Measurements from ENCODE around the gene SH2D1B. TPM values are rescaled to one million over a fixed set of nuclear protein-coding genes. Genes with fewer than 3 reads are reported as not detected.

Gene SH2D1B
- total RNA-seq, 1 experiment from 2014 or later: 0.11 TPM

DNA sequence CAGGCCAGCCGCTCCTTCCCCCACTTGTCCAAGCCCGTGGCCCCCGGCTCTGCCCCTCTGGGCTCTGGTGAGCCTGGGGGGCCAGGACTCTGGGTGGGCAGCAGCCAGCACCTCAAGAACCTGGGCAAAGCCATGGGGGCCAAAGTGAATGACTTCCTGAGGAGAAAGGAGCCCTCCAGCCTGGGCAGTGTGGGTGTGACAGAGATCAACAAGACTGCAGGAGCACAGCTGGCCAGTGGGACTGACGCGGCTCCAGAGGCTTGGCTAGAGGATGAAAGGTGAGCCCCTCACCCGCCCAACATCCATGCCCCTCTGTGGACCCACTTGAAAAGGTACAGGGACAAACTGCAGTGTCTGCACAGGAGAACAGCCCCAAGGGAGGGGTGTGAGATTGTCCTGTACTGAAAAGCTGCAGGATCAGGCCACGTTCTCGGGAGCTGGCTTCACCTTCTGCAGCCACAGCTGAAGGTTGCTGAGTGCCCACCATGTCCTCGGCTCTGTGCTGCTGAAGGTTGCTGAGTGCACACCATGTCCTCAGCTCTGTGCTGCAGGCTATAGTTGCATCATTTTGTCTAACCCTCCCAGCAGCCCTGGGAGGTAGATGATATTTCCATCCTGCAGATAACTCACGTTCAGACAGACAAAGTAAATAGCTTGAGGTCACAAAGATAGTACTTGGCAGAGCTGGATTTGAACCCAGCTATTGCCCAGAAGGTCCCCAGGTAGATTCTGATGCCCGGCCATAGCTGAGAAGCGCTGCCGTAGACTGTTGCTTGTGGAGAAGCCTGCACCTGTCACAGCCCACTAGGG, 29.8 kb downstream of the SH2D1B start:
- DNase-seq (ENCODE audit: low read depth): no peak

DNA sequence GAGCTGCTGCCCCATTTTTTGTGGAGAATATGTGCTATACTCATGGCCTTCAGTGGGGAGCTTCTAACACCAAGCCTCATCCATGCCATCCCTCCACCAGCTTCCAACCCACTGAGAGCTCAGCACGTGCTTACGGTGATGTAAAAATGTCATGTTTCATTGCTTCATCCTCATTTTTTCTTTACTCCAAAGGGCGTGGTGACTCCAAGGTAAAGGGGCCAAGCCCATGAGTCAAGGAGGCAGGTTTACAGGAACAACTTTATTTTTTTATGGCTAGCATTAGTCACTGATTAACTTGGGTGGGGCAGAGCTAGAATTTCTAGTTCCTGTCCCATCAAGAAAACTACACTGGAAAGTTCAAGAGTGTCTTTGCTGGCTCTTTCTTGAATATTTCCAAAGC, 30.6 kb downstream of the SH2D1B start, which contains the start of gene C1orf226:
C1orf226 (plus strand) TSS at position 346 of the 400 bp plus-strand sequence. CDS start 174 bp downstream, outside the sequence.
- DNase-seq (ENCODE audit: low read depth): no peak

DNA sequence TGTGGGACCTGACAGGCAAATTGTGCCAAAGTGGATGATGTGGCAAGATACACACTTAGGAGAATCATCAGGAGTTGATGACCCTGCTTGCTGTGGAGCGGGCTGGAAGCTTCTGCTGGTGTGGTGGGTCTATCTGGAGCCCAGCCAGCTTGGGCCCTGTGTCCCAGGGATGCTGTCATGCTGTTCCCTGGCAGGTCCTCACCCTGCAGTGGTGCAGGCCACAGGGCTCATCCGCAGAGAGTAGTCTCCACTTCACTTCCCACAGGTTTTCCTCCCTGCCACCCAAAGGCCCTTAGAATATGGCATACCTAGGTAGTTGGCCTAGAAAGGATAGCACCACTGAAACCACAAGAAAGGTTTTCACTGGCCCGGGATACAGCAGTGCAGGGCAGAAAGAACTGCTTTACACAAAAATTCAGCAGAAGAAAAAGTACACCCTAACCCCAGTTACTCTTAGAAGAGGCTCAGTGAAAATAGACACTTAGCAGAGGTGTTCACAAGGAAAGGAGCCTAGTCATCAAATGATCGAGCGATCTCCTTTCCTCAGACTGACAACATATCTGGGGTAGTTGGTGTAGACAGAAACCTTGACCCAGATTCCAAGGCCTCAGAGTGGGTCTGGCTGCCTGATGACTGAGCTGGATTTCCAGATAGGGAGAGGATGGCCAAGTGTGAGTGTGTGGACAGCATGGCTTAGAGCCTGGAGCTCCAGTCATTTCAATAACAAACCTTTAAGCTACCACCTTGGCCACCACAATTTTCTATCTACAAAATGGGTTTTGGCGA, 31.7 kb downstream of the SH2D1B start:
- DNase-seq (ENCODE audit: low read depth): no peak

DNA sequence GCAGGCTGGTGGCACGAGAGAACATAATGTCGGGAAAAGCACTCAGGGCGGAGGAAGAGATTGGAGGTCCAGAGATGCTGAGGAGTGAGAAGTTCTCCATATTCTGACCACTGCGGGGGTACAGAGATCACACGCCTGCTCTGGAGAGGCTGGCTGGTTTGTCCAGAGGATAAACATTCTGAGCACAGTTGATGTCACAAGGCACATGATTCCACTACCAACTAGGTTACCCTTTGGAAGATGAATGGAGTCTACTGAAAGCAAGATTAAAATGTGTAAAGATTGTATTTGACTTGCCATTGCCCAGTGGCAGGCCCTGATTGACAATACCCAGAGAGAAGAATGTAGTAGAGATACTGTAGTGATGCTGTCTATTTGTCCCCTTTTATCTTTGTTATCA, 35.2 kb downstream of the SH2D1B start, which contains the start of gene SPATA46:
SPATA46 (minus strand) TSS at position 164 of the 400 bp plus-strand sequence; CDS start at position 100, 64 bp downstream.
- no peak for DNase-seq (ENCODE audit: low read depth)

DNA sequence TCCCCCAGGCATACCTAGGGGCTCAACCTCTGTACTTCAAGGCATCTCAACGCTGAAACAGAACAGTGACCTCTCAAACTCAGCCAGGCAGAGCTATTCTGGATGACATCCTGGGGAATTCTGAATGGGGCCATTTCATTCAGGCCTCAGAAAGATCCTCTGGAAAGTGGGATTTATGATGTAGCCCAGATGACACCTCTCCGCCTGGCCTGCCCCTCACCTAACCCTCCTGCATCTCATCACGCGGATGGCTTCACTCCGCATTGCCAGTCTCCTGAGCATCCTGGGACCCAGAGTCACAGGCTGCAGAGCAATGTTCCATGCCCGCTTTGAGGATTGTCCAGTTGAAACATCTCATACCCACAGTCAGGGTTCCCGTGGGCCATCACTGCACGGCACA, 36.5 kb downstream of the SH2D1B start:
- DNase-seq (ENCODE audit: low read depth): no peak

DNA sequence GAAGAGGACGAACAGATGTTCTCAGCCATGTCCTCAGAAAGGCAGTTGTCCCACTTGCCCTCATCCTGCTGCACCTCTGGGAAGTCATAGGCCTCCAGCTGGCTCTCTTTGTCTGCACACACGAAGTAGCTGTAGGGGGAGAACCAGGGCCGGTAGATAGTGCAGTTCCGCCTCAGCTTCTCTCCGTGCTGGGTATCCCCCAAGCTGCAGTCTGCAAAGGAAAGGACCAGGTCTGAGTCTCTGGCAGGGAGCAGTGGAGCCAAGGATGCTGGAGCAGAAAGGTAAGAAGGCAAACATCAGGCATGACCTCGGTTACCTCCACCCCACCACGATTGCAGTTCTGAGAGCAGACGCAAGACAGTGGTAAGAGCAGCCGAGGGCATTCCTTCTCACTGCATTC, 37.5 kb downstream of the SH2D1B start:
- no peak for DNase-seq (ENCODE audit: low read depth)

DNA sequence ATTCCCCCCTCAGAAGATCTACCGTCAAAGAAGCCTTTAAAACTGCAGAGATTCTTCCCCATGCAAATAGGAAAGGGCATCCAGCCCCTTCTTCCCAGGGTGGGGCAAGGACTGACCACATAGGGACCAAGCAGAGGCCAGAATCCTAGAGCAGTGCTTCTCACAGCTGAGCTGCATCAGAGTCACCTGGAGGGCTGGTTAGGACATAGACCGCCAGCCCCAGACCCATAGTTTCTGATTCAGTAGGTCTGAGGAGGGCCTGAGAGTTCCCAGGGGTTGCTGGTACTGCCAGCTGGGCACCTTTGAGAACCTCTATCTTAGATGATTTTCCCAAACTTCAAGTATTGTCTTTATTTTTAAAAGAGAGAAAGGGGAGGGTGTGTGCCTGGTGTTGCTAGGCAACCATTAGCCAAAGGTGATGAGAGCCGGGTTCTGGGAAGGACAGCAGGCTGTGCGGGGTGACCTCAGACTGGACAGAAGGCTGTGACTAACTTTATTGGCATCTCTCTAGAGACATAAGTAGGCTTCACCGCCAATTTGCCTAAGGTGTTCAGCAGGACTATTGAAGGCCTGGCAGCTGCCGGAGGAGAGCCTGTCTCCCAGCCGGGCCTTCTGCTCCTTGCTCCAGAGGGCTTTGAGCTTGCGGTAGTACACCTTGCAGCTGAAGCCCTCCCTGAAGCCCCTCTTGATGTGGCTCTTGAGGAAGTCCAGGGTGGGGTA, 38.2 kb downstream of the SH2D1B start:
- DNase-seq (ENCODE audit: low read depth): peak; percentile 84

DNA sequence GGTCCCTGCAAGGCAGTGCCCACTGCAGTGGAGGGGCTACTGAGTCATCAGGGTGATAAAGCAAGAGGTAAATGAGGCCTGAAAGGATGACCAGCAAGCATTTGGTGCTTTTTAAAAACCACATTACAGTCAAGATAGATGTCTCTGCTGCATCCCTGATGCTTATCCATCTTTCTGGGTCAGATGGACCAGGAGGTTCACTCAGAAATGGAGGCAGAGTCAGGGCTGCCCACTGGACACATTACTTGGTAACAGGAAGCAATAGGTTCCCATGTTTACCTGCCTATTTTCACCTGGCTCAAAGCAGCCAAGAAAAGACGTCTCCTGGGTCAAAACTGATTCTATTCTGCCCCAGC, 38.9 kb downstream of the SH2D1B start:
- DNase-seq (ENCODE audit: low read depth): no peak

DNA sequence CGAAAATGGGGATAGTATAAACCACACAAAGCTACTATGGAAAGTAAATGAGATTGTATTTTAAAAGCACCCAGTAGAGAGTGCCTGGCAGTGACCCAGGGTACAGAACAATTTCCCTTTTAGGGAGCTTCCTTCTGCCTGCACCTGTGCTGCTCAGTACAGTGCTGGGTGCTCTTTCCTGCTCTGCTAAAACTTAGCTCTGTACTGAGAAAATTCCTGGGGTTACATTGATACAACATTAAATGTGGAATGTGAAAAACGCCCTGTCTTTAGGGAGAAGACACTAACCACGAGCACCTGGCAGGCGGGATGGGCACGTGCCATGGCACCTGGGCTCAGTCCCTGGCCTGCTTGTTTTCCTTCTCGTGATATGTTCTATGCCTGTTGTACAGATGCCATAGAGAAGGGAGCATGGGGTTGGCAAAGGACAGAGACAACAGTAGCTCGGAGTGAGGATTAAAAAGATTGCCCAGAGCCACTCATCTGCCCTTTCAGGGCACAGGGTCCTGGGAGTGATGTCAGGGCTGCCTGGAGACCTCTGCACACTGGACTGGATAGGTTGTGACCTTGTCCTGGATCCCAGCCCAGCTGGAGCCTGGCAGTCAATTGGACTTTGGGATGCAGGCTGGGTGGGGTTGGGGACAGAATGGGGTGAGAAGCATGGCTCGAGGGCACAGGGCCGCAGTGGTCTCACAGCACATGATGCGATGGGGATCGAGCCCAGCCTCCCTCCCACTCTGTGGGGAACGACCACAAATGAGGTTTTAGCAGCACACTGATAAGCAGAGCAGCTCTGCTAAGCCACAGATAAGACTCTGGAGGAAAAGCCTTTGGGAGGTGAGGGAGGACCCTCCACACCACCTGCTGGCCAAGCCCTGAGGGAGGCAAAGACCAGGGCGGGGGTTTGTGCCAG, 39.5 kb downstream of the SH2D1B start:
- DNase-seq (ENCODE audit: low read depth): peak; percentile 59

DNA sequence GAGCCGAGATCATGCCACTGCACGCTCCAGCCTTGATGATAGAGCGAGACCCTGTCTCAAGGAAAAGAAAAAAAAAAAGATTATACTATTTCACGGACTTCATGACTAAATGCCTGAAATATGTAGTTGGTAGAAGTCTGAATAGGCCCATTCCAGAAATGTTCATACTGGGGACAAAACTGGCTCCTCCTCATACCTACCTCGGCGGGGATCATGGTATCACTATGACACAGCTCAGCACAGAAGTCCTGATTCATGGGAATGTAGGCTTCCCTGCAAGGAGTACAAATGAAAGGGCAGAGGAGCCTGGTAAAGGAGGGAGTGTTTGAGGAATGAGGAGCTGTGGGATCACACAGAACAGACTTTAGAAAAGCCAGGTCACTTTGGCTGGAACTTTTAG, 40.3 kb downstream of the SH2D1B start:
- peak; percentile 53 for DNase-seq (ENCODE audit: low read depth)

DNA sequence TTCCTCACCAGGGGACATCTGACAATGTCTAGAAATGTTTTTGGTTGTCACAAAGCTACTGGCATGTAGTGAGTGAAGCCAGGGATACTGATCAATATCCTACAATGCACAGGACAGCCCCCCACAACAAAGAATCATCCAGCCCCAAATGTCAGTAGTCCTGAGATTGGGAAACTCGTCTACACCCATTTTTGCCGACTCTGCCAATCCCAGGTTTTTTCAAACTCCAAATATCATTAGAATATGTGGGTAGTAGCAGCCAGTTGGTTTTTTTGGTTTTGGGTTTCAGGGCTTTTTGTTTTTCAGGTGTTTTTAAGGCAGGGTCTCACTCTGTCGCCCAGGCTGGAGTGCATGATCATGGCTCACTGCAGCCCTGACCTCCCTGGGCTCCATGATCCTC, 41.2 kb downstream of the SH2D1B start:
- no peak for DNase-seq (ENCODE audit: low read depth)

DNA sequence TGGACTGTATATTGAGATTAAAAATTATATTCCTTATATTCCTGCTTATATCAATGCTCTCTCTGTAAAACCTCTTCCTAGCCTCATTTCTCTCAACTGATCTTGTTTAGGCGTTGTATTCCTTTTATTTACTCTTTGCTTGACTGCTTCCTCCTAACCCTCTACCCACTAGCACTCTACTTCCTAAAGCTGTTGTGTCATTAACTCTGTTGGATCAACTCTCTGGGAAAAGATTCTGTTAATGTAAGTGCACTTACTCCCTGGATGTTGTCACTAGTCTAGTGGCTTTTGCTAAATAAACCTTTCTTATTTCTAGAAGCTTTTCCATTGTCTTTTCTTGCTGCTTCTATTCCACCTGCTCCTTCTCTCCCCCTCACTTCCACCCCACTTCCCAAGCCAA, 41.8 kb downstream of the SH2D1B start:
- no peak for DNase-seq (ENCODE audit: low read depth)

DNA sequence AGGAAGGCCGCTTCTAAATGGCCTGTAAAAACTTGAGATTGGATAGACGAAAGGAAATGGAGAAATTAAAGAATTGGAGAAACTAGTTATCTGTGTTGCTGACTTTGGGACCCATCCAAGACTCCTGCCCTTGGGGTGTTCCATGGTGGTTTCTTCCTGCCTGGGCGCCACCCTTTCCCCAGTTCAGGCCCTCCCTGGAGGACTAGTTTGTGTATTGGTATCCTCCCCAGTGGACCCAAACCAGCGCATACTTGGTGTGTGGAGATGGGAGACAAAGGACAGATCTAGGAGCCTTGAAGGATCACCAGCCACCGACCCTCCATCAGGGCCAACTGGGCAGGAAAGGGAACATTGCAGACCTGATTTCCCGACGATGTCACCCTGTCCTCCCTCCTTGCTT, 42.4 kb downstream of the SH2D1B start:
- no peak for DNase-seq (ENCODE audit: low read depth)

DNA sequence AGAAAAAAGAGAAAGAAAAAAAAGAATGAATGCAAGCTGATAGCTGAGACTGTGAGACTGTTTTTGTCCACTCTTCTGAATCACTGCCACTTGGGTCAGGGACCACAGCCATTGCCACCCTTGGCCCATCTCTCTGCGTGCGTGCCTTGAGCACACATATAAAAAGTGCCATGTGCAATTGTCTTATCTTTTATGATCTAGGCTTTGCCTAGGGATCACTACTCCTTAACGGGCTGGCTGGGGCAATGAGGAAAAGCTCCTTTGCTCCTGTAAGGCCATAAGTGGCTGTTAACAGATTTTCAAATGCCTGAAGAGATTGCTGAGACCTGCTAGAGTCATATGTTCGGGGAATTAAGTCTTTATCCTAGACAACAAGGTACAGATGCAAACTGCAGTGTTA, 43.5 kb downstream of the SH2D1B start:
- DNase-seq (ENCODE audit: low read depth): no peak

DNA sequence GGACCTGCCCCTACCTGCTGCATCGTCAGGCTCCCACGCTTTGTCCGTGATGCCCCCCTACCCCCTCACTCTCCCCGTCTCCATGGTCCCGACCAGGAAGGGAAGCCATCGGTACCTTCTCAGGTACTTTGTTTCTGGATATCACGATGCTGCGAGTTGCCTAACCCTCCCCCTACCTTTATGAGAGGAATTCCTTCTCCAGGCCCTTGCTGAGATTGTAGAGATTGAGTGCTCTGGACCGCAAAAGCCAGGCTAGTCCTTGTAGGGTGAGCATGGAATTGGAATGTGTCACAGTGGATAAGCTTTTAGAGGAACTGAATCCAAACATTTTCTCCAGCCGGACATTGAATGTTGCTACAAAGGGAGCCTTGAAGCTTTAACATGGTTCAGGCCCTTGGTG, 44.2 kb downstream of the SH2D1B start:
- no peak for DNase-seq (ENCODE audit: low read depth)

DNA sequence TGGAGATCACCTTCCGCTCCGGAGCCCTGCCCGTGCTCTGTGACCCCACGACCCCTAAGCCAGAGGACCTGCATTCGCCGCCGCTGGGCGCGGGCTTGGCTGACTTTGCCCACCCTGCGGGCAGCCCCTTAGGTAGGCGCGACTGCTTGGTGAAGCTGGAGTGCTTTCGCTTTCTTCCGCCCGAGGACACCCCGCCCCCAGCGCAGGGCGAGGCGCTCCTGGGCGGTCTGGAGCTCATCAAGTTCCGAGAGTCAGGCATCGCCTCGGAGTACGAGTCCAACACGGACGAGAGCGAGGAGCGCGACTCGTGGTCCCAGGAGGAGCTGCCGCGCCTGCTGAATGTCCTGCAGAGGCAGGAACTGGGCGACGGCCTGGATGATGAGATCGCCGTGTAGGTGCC, 44.9 kb downstream of the SH2D1B start:
- DNase-seq (ENCODE audit: low read depth): no peak

DNA sequence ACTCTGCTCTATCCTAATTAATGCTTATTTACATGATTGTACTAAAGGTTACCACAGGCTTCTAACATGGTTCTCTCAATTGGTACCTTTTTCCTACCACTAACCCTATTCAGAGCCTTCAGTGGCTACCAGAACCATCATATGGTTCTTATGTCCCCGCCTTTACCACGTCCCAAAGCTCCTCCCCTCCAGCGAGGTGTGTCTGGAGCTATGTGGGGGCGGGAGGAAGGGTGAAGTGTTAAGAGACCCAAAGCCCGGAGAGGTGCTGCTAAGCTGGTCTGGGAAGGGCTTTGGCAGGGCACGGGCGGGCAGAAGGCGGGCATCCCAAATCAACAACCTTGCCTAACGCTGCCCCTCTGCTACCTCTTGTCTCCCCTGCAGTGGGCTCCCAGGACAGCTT, 45.3 kb downstream of the SH2D1B start:
- no peak for DNase-seq (ENCODE audit: low read depth)

DNA sequence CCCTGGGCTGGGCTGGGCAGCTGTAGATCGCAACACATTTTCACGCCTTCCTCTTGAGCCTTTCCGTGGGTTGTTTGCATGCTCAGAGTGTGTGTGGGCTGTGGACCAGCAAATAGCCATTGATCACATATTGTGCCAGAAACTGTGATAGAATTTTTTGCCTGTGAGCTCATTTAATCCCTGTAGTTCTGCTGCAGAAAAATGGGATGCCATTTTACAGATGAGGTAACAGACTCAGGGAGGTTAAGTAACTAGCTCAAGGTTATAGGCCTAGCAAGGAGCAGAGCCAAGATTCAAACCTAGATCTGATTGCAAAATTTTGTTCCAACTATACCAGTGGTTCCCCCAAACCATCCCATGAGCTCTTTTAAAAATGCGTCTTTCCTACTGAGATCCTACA, 45.8 kb downstream of the SH2D1B start:
- DNase-seq (ENCODE audit: low read depth): no peak

DNA sequence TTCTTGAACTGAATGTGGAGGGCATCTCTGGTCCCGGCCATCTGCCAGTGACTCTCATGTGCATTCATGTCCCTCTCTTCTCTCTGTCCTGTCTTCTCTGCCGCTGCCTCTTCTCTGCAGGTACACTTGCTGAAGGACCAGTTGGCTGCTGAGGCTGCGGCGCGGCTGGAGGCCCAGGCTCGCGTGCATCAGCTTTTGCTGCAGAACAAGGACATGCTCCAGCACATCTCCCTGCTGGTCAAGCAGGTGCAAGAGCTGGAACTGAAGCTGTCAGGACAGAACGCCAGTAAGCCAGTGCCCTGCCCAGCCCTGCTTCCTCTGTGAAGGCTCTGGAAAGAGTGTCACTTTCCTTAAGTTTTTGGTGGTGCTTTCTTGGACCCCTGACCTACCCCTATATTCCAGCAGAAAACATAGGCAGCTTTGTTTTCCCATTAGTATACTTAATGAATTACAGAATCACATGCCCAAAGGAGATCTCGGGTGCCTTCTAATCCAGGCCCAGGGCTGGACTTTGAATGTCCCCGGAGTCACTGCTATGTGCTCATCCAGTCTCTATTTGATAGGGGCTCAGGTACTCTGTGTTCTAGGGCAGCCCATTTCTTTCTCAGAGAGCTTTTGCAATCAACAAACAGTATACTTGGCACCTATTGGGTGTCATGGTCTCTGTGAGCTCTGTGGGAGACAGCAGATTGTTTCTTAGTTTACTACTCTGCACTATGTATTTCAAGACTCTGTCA, 46.5 kb downstream of the SH2D1B start:
- no peak for DNase-seq (ENCODE audit: low read depth)

DNA sequence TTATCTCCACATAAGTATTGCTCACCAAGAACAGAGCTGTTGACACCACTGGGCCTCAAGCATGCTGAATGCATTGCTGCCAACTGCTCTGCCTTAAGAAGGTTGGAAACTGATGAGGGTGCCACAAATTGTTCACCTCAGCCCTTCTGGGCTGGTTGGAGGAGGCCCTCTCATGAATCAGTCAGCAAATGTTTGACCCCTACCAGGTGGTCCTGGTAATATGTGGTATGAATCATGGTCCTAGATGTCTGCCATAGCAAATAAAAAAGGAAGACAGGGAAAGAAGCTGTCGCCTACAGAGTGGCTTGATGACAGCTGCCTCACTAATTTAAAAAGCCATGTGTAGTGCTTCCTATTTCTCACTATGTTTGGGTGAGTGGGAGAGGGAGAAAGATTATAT, 47.4 kb downstream of the SH2D1B start:
- peak; percentile 76 for DNase-seq (ENCODE audit: low read depth)
